ENCODE results near the gene SLC37A3.

Gene SLC37A3

GRCh38 chr7:140400381-140400780 is 2.1 kb upstream of the SLC37A3 start:
- DNase-seq (ENCODE audit: low read depth), result no peak

GRCh38 chr7:140398821-140399220 is 491 bp upstream of the SLC37A3 start:
- no peak for DNase-seq (ENCODE audit: low read depth)

GRCh38 chr7:140393756-140394306 is 4.5 kb downstream of the SLC37A3 start:
- no peak for DNase-seq (ENCODE audit: low read depth)

- no peak for DNase-seq (ENCODE audit: low read depth)
Observed at GRCh38 chr7:140391634-140392033, 6.7 kb downstream of the SLC37A3 start.

- peak; percentile 59 for DNase-seq (ENCODE audit: low read depth)
Observed at GRCh38 chr7:140390466-140391190, 7.7 kb downstream of the SLC37A3 start.

- DNase-seq (ENCODE audit: low read depth), result no peak
Observed at GRCh38 chr7:140390034-140390433, 8.3 kb downstream of the SLC37A3 start.

GRCh38 chr7:140389445-140389844 is 8.9 kb downstream of the SLC37A3 start:
- DNase-seq (ENCODE audit: low read depth), result no peak

GRCh38 chr7:140384894-140385545 is 13.3 kb downstream of the SLC37A3 start:
- no peak for DNase-seq (ENCODE audit: low read depth)

- DNase-seq (ENCODE audit: low read depth), result no peak
Observed at GRCh38 chr7:140383954-140384713, 14.2 kb downstream of the SLC37A3 start.

- no peak for DNase-seq (ENCODE audit: low read depth)
Observed at GRCh38 chr7:140375892-140376730, 22.2 kb downstream of the SLC37A3 start.

GRCh38 chr7:140375323-140375722 is 23.0 kb downstream of the SLC37A3 start:
- DNase-seq (ENCODE audit: low read depth), result no peak

- no peak for DNase-seq (ENCODE audit: low read depth)
Observed at GRCh38 chr7:140369294-140369693, 29.0 kb downstream of the SLC37A3 start.

GRCh38 chr7:140367528-140367927 is 30.8 kb downstream of the SLC37A3 start:
- no peak for DNase-seq (ENCODE audit: low read depth)

GRCh38 chr7:140364819-140365218 is 33.5 kb downstream of the SLC37A3 start:
- DNase-seq (ENCODE audit: low read depth), result no peak

- DNase-seq (ENCODE audit: low read depth), result no peak
Observed at GRCh38 chr7:140360697-140361229, 37.6 kb downstream of the SLC37A3 start.

GRCh38 chr7:140358412-140359051 is 39.8 kb downstream of the SLC37A3 start:
- peak; percentile 11 for DNase-seq (ENCODE audit: low read depth)

GRCh38 chr7:140358024-140358411 is 40.3 kb downstream of the SLC37A3 start:
- no peak for DNase-seq (ENCODE audit: low read depth)

- no peak for DNase-seq (ENCODE audit: low read depth)
Observed at GRCh38 chr7:140350056-140350455, 48.3 kb downstream of the SLC37A3 start.

GRCh38 chr7:140349144-140349771 is 49.1 kb downstream of the SLC37A3 start:
- peak; percentile 29 for DNase-seq (ENCODE audit: low read depth)

GRCh38 chr7:140348161-140348849 is 50.0 kb downstream of the SLC37A3 start:
- DNase-seq (ENCODE audit: low read depth), result peak; percentile 81

Measured in iris pigment epithelial cell (primary cell).